ENCODE data around the gene LRRC28.
A peak's percentile ranks its signal among the peaks of the same experiment; 100 is the strongest.

LRRC28 gene

GRCh38 chr15:99421172-99421656 lies 169.9 kb downstream of the LRRC28 start:
- DNase-seq (ENCODE audit: low read depth), result peak; percentile 45

- no peak for DNase-seq (ENCODE audit: low read depth)
Observed at GRCh38 chr15:99421758-99422157, 170.5 kb downstream of the LRRC28 start.

GRCh38 chr15:99423186-99424130 lies 172.2 kb downstream of the LRRC28 start:
- DNase-seq (ENCODE audit: low read depth), result no peak

- DNase-seq (ENCODE audit: low read depth), result no peak
Observed at GRCh38 chr15:99424131-99424571, 172.9 kb downstream of the LRRC28 start.

- peak; percentile 28 for DNase-seq (ENCODE audit: low read depth)
Observed at GRCh38 chr15:99424978-99425656, 173.8 kb downstream of the LRRC28 start.

- no peak for DNase-seq (ENCODE audit: low read depth)
Observed at GRCh38 chr15:99425657-99426301, 174.5 kb downstream of the LRRC28 start.

GRCh38 chr15:99426431-99427105 lies 175.3 kb downstream of the LRRC28 start:
- DNase-seq (ENCODE audit: low read depth), result no peak

GRCh38 chr15:99427210-99427609 lies 175.9 kb downstream of the LRRC28 start:
- no peak for DNase-seq (ENCODE audit: low read depth)

- no peak for DNase-seq (ENCODE audit: low read depth)
Observed at GRCh38 chr15:99427668-99428361, 176.5 kb downstream of the LRRC28 start.

GRCh38 chr15:99429681-99430081 lies 178.4 kb downstream of the LRRC28 start:
- no peak for DNase-seq (ENCODE audit: low read depth)

GRCh38 chr15:99430881-99431401 lies 179.7 kb downstream of the LRRC28 start:
- no peak for DNase-seq (ENCODE audit: low read depth)

GRCh38 chr15:99431661-99432091 lies 180.4 kb downstream of the LRRC28 start:
- DNase-seq (ENCODE audit: low read depth), result no peak

- no peak for DNase-seq (ENCODE audit: low read depth)
Observed at GRCh38 chr15:99432271-99433025, 181.2 kb downstream of the LRRC28 start.

GRCh38 chr15:99433026-99433756 lies 181.9 kb downstream of the LRRC28 start:
- no peak for DNase-seq (ENCODE audit: low read depth)

- no peak for DNase-seq (ENCODE audit: low read depth)
Observed at GRCh38 chr15:99433757-99434450, 182.6 kb downstream of the LRRC28 start.

GRCh38 chr15:99434506-99435112 lies 183.3 kb downstream of the LRRC28 start:
- DNase-seq (ENCODE audit: low read depth), result no peak

- DNase-seq (ENCODE audit: low read depth), result no peak
Observed at GRCh38 chr15:99435113-99435695, 183.9 kb downstream of the LRRC28 start.

Measured in activated T-helper 1 cell treated with Interleukin-2 at 50 U/mL for 16 hours (primary cell).